GM03348 (cell line): ENCODE data around the gene OR5V1.
"Not testable (repeated sequence)": the region's sequence is repeated elsewhere in the genome, so short reads cannot be mapped to it uniquely, and the experiment has no call there.

Experiments used
- DNase-seq: peaks from one replicate; pipeline ENCODE4 v3.0.0; 2012; ENCODE audit warnings: low spot score

OR5V1 gene

GRCh38 chr6:29368765-29369164 lies at the start of gene OR5V1:
TSS of gene OR5V1 (minus strand) at chr6:29368865. CDS start at chr6:29356195, 12,670 bp downstream.
- DNase-seq = no peak

GRCh38 chr6:29414588-29414987 lies 45.9 kb upstream of the OR5V1 start, which contains the start of gene OR12D1:
TSS of gene OR12D1 (plus strand) at chr6:29414928.
- no peak for DNase-seq

- DNase-seq = no peak
Observed at GRCh38 chr6:29403801-29404200, 35.1 kb upstream of the OR5V1 start.

- no peak for DNase-seq
Observed at GRCh38 chr6:29399525-29399924, 30.9 kb upstream of the OR5V1 start.

GRCh38 chr6:29395331-29395730 lies 26.7 kb upstream of the OR5V1 start, which contains the start of gene OR12D2:
TSS of gene OR12D2 (plus strand) at chr6:29395631. CDS start at chr6:29396700, 1,069 bp downstream.
- no peak for DNase-seq

GRCh38 chr6:29388533-29388932 lies 19.9 kb upstream of the OR5V1 start:
- DNase-seq = no peak

- DNase-seq = no peak
Observed at GRCh38 chr6:29376003-29376402, 7.3 kb upstream of the OR5V1 start.

GRCh38 chr6:29375191-29375590 lies 6.5 kb upstream of the OR5V1 start, which contains the start of gene OR12D3:
TSS of gene OR12D3 (minus strand) at chr6:29375291. CDS start at chr6:29375287, 4 bp downstream.
- no peak for DNase-seq

GRCh38 chr6:29355603-29356002 lies 13.1 kb downstream of the OR5V1 start:
- DNase-seq = no peak

- no peak for DNase-seq
Observed at GRCh38 chr6:29354980-29355379, 13.7 kb downstream of the OR5V1 start.

GRCh38 chr6:29349348-29349747 lies 19.3 kb downstream of the OR5V1 start:
- DNase-seq = not testable (repeated sequence)

- no peak for DNase-seq
Observed at GRCh38 chr6:29345380-29345779, 23.3 kb downstream of the OR5V1 start.

GRCh38 chr6:29336269-29336668 lies 32.4 kb downstream of the OR5V1 start:
- DNase-seq = no peak

- no peak for DNase-seq
Observed at GRCh38 chr6:29332676-29333075, 36.0 kb downstream of the OR5V1 start.

- DNase-seq = no peak
Observed at GRCh38 chr6:29325777-29326176, 42.9 kb downstream of the OR5V1 start.

- DNase-seq = not testable (repeated sequence)
Observed at GRCh38 chr6:29323332-29323731, 45.3 kb downstream of the OR5V1 start.

- no peak for DNase-seq
Observed at GRCh38 chr6:29319931-29320330, 48.7 kb downstream of the OR5V1 start.
